K562 (cell line): Measurements from ENCODE around the gene MMP21. TPM values are rescaled to one million over a fixed set of nuclear protein-coding genes. Genes with fewer than 3 reads are reported as not detected.
A peak's percentile ranks its signal among the peaks of the same experiment; 100 is the strongest.

Experiments
- ADNP ChIP-seq: fragments of 200-800 bp; sonication (Bioruptor generic); IDR thresholded peaks from 2 replicates; pipeline ENCODE4 v1.6.1; 2016; ENCODE audit warnings: missing genetic modification characterization, missing compliant biosample characterization
- FOXA3 ChIP-seq, 2 experiments: fragments of 450-650 bp in 1 of 2; sonication (generic) in 1 of 2; formaldehyde crosslinking; IDR thresholded peaks in 1 of 2; conservative IDR thresholded peaks in 1 of 2; 2 replicates each; pipeline versions ENCODE4 v1.4.0 to v1.8.0; 2020 to 2022; ENCODE audit warnings: mild to moderate bottlenecking in 2 of 2, missing genetic modification reagents in 1 of 2
- GTF2E2 ChIP-seq: fragments of 200-800 bp; sonication (Bioruptor generic); IDR thresholded peaks from 2 replicates; pipeline ENCODE4 v1.6.1; 2016; ENCODE audit warnings: missing genetic modification characterization, missing compliant biosample characterization
- HCFC1 ChIP-seq: IDR thresholded peaks from 2 replicates; pipeline ENCODE4 v1.6.1; 2012; ENCODE audit warnings: low read depth, low read length, improper control_type of control experiment
- IRF1 ChIP-seq: sonication (generic); formaldehyde crosslinking; IDR thresholded peaks from 2 replicates; pipeline ENCODE4 v1.8.0; 2022; ENCODE audit warnings: missing genetic modification reagents, mild to moderate bottlenecking, borderline replicate concordance
- IRF9 ChIP-seq: fragments of 450-650 bp; IDR thresholded peaks from 2 replicates; pipeline ENCODE4 v1.6.1; 2016; ENCODE audit warnings: missing biosample characterization, missing genetic modification characterization
- NCOA1 ChIP-seq: fragments of 450-650 bp; IDR thresholded peaks from 2 replicates; pipeline ENCODE4 v1.6.1; 2016; ENCODE audit warnings: low read depth
- NKRF ChIP-seq: fragments of 450-650 bp; IDR thresholded peaks from 2 replicates; pipeline ENCODE4 v1.6.1; 2016; ENCODE audit warnings: borderline replicate concordance
- SIN3A ChIP-seq, 2 experiments: fragments of 150-350 bp in 1 of 2; IDR thresholded peaks; 2 replicates each; pipeline ENCODE4 v1.6.1; 2011 to 2016; ENCODE audit warnings: borderline replicate concordance in 2 of 2, low read depth in 2 of 2, low read length in 2 of 2, mild to moderate bottlenecking in 2 of 2, moderate library complexity in 2 of 2; ENCODE audit not compliant: control insufficient read depth in 1 of 2
- SMC3 ChIP-seq: conservative IDR thresholded peaks from 2 replicates; pipeline ENCODE4 v1.6.1; 2011; ENCODE audit warnings: low read depth, low read length, improper control_type of control experiment; ENCODE audit not compliant: insufficient read depth
- SRSF1 ChIP-seq: fragments of 200-400 bp; formaldehyde crosslinking; IDR thresholded peaks from 2 replicates; pipeline ENCODE4 v1.6.1; 2017; ENCODE audit warnings: mild to moderate bottlenecking, low read depth, low read length, moderate library complexity
- TCF7L2 ChIP-seq: fragments of 150-350 bp; IDR thresholded peaks from 2 replicates; pipeline ENCODE4 v1.6.1; 2016; ENCODE audit warnings: low read depth, mild to moderate bottlenecking, low read length, moderate library complexity
- TFAP4 ChIP-seq: sonication (generic); formaldehyde crosslinking; IDR thresholded peaks from 2 replicates; pipeline ENCODE4 v1.8.0; 2022; ENCODE audit warnings: missing genetic modification reagents, mild to moderate bottlenecking, moderate library complexity, borderline replicate concordance
- ZNF133 ChIP-seq: fragments of 250-450 bp; sonication (Bioruptor Pico); IDR thresholded peaks from 2 replicates; pipeline ENCODE4 v1.4.0; 2020; ENCODE audit warnings: mild to moderate bottlenecking
- polyA plus RNA-seq, 8 experiments: library from polyadenylated mRNA; depleted of rRNA in 4 of 8; stranded (reverse) in 5 of 8; unstranded in 3 of 8; fragments of >200 nt; fragmentation: Nextera tagmentation in 2 of 8; fragmentation: Illumina TruSeq in 1 of 8; extraction: Ambion mirVana in 2 of 8; extraction: Trizol in 1 of 8; gene quantifications; 2 replicates each; pipeline versions ENCODE4 v1.2.1 to v1.2.3, GENCODE V29; 2011 to 2014; ENCODE audit warnings: inconsistent platforms in 1 of 8, missing spikeins in 1 of 8
- total RNA-seq, 7 experiments: library from RNA; depleted of rRNA in 6 of 7; stranded (reverse); fragments of >200 nt in 6 of 7; fragmentation: Illumina TruSeq in 2 of 7; extraction: Trizol in 2 of 7; gene quantifications; 2 replicates each; pipeline versions ENCODE4 v1.2.1 to v1.2.3, GENCODE V29; 2011 to 2021; ENCODE audit warnings: low replicate concordance in 1 of 7

The MMP21 gene
- total and polyA plus RNA-seq, 9 of the 15 experiments (the other 6 are each of a cell fraction or from before 2014, with no cell fraction given): not detected

GRCh38 chr10:125823663-125824251 lies 48.1 kb upstream of the MMP21 start (continued):
- TF ChIP-seq ADNP (tag) (no peak), IRF9 (tag) (no peak), TFAP4 (CRISPR knock-in tag) (0 out of 2 replicates have a peak, but pooled peaks have one; percentile 2), ZNF133 (no peak), IRF1 (no peak), HCFC1 (no peak), SRSF1 (no peak), NKRF (peak; percentile 80), FOXA3 (CRISPR knock-in tag; conservative IDR thresholded peaks at IDR 0.05 in 1 of 2, IDR thresholded peaks at IDR 0.05 in 1 of 2) (no peak), GTF2E2 (tag) (0 out of 2 replicates have a peak, but pooled peaks have one; percentile 22), TCF7L2 (no peak), SMC3 (no peak), SIN3A (IDR thresholded peaks at IDR 0.05; ENCODE audit: borderline replicate concordance in 2 of 2, control insufficient read depth in 1 of 2, low read depth in 2 of 2, low read length in 2 of 2) (0 out of 4 replicates have a peak, but pooled peaks of 1 of the 2 experiments have one; percentile 14), NCOA1 (0 out of 2 replicates have a peak, but pooled peaks have one; percentile 1)
